HG03064 (cell line): ENCODE measurements around the gene GPR35.

Experiments
- ATAC-seq: cut with Tn5 transposase; IDR thresholded peaks from one replicate; pipeline ENCODE4 v1.9.1; 2021; ENCODE audit warnings: low read depth; ENCODE audit not compliant: unreplicated experiment

Gene GPR35

GRCh38 chr2:240588669-240589068 lies 36.6 kb upstream of the GPR35 start:
- ATAC-seq: no peak

- no peak for ATAC-seq
These were observed 35.9 kb upstream of the GPR35 start for GRCh38 chr2:240589375-240589774.

- ATAC-seq: no peak
These were observed 35.3 kb upstream of the GPR35 start for GRCh38 chr2:240589850-240590525.

- no peak for ATAC-seq
These were observed 34.6 kb upstream of the GPR35 start for GRCh38 chr2:240590681-240591111.

- no peak for ATAC-seq
These were observed 34.1 kb upstream of the GPR35 start for GRCh38 chr2:240591226-240591625.

- no peak for ATAC-seq
These were observed 33.5 kb upstream of the GPR35 start for GRCh38 chr2:240591784-240592183.

- no peak for ATAC-seq
These were observed 32.1 kb upstream of the GPR35 start for GRCh38 chr2:240593026-240593702.

GRCh38 chr2:240593703-240594451 lies 31.4 kb upstream of the GPR35 start:
- ATAC-seq: no peak

GRCh38 chr2:240594511-240595380 lies 30.5 kb upstream of the GPR35 start:
- no peak for ATAC-seq

- no peak for ATAC-seq
These were observed 29.8 kb upstream of the GPR35 start for GRCh38 chr2:240595381-240596079.

- no peak for ATAC-seq
These were observed 29.2 kb upstream of the GPR35 start for GRCh38 chr2:240596080-240596460.

- no peak for ATAC-seq
These were observed 28.8 kb upstream of the GPR35 start for GRCh38 chr2:240596491-240596931.

GRCh38 chr2:240597054-240597418 lies 28.2 kb upstream of the GPR35 start:
- ATAC-seq: no peak

GRCh38 chr2:240597419-240598181 lies 27.7 kb upstream of the GPR35 start:
- no peak for ATAC-seq

GRCh38 chr2:240598311-240598911 lies 26.9 kb upstream of the GPR35 start:
- ATAC-seq: no peak

GRCh38 chr2:240599141-240599583 lies 26.1 kb upstream of the GPR35 start:
- ATAC-seq: no peak

GRCh38 chr2:240600451-240600961 lies 24.8 kb upstream of the GPR35 start:
- ATAC-seq: no peak

GRCh38 chr2:240601061-240601830 lies 24.0 kb upstream of the GPR35 start:
- ATAC-seq: no peak
